H1 (cell line): ENCODE results near the gene FES. TPM values are rescaled to one million over a fixed set of nuclear protein-coding genes. Genes with fewer than 3 reads are reported as not detected.

ENCODE experiments used
- CTCF ChIA-PET: fragments of 300-600 bp; sonication (Branson Sonifier 250); formaldehyde crosslinking; loops from one replicate; lab custom pipeline; 2021; ENCODE audit not compliant: partially characterized antibody; lab: Charles Lee
- POLR2A ChIA-PET: fragments of 300-600 bp; sonication (Branson Sonifier 250); formaldehyde crosslinking; loops from one replicate; lab custom pipeline; 2021; ENCODE audit warnings: inconsistent platforms; ENCODE audit not compliant: partially characterized antibody; lab: Charles Lee
- DNase-seq, 2 experiments: peaks; one replicate each; pipeline versions ENCODE4 v3.0.0 to v3.0.0-alpha.2; 2010 to 2022; ENCODE audit warnings: low spot score in 2 of 2, low read depth in 1 of 2, mixed read lengths in 1 of 2
- FAIRE-seq: peaks from 2 replicates; lab custom pipeline; 2011; peaks lifted over from hg19 to GRCh38; lab: Jason Lieb, UNC
- H2AFZ ChIP-seq: 2 replicates; pipeline ENCODE4 v1.8.1; 2012; ENCODE audit warnings: low read length, inconsistent platforms
- H2AK5ac ChIP-seq: 2 replicates; pipeline ENCODE4 v1.6.1; 2013; ENCODE audit warnings: low read depth, low read length
- H2BK120ac ChIP-seq: replicated peaks from 2 replicates; pipeline ENCODE3; 2013; ENCODE audit warnings: low read depth, low read length, inconsistent platforms
- H2BK12ac ChIP-seq: 2 replicates; pipeline ENCODE4 v1.6.1; 2013; ENCODE audit warnings: low read depth, low read length
- H2BK15ac ChIP-seq: 2 replicates; pipeline ENCODE4 v1.6.1; 2013; ENCODE audit warnings: low read length
- H2BK20ac ChIP-seq: 2 replicates; pipeline ENCODE4 v1.6.1; 2013; ENCODE audit warnings: low read length
- H2BK5ac ChIP-seq: 2 replicates; pipeline ENCODE4 v1.6.1; 2013; ENCODE audit warnings: low read depth, low read length
- H3K14ac ChIP-seq: 2 replicates; pipeline ENCODE4 v1.6.1; 2013; ENCODE audit warnings: inconsistent platforms; ENCODE audit not compliant: insufficient read length
- H3K18ac ChIP-seq: 2 replicates; pipeline ENCODE4 v1.6.1; 2013; ENCODE audit warnings: low read length; ENCODE audit errors: extremely low read depth
- H3K23ac ChIP-seq: 2 replicates; pipeline ENCODE4 v1.6.1; 2013; ENCODE audit warnings: inconsistent platforms; ENCODE audit not compliant: insufficient read length
- H3K23me2 ChIP-seq: 2 replicates; pipeline ENCODE4 v1.6.1; 2013; ENCODE audit warnings: low read depth, low read length
- H3K27ac ChIP-seq: 2 replicates; pipeline ENCODE4 v1.6.1; 2011; ENCODE audit warnings: low read depth, low read length, inconsistent platforms
- H3K27me3 ChIP-seq, 4 experiments: replicated peaks in 1 of 4; 1 replicate in 1 of 4; 2 replicates in 3 of 4; pipeline versions ENCODE4 v1.6.1 to v1.8.1; 2011 to 2013; ENCODE audit warnings: low read length in 3 of 4, mild to moderate bottlenecking in 3 of 4, inconsistent platforms in 2 of 4, mixed read lengths in 2 of 4, moderate library complexity in 1 of 4; ENCODE audit not compliant: control insufficient read depth in 3 of 4, insufficient read depth in 3 of 4; ENCODE audit errors: extremely low read depth in 1 of 4
- H3K36me3 ChIP-seq, 4 experiments: 2 replicates each; pipeline versions ENCODE4 v1.6.1 to v1.8.1; 2011 to 2013; ENCODE audit warnings: mild to moderate bottlenecking in 4 of 4, low read length in 3 of 4, moderate library complexity in 2 of 4, control low read depth in 1 of 4, inconsistent platforms in 1 of 4; ENCODE audit not compliant: insufficient read depth in 4 of 4, control insufficient read depth in 2 of 4
- H3K4ac ChIP-seq: replicated peaks from 2 replicates; pipeline ENCODE3; 2013; ENCODE audit warnings: low read length, low read depth, mixed read lengths, inconsistent platforms; ENCODE audit not compliant: insufficient read length
- H3K4me1 ChIP-seq, 4 experiments: replicated peaks in 1 of 4; 1 replicate in 1 of 4; 2 replicates in 3 of 4; pipeline versions ENCODE4 v1.6.1 to v1.8.1; 2011 to 2013; ENCODE audit warnings: low read length in 3 of 4, inconsistent platforms in 2 of 4, mixed read lengths in 1 of 4; ENCODE audit not compliant: insufficient read depth in 4 of 4, control insufficient read depth in 3 of 4
- H3K4me2 ChIP-seq, 2 experiments: 2 replicates each; pipeline versions ENCODE4 v1.6.1 to v1.8.1; 2011 to 2013; ENCODE audit warnings: low read depth in 2 of 2, low read length in 2 of 2, control low read depth in 1 of 2, inconsistent platforms in 1 of 2, mild to moderate bottlenecking in 1 of 2; ENCODE audit not compliant: insufficient read depth in 1 of 2
- H3K4me3 ChIP-seq, 4 experiments: fragments of 200-600, 300-600 bp in 1 of 4; sonication (generic), shearing (Covaris generic), sonication (Bioruptor Twin) in 1 of 4; 2 replicates each; pipeline versions ENCODE4 v1.5.1 to v1.8.1; 2011 to 2016; ENCODE audit warnings: low read length in 4 of 4, low read depth in 3 of 4, control low read depth in 2 of 4, inconsistent platforms in 2 of 4, mild to moderate bottlenecking in 2 of 4, mixed read lengths in 1 of 4, moderate library complexity in 1 of 4; ENCODE audit not compliant: insufficient read depth in 2 of 4; ENCODE audit errors: extremely low read depth in 1 of 4
- H3K56ac ChIP-seq: replicated peaks from 2 replicates; pipeline ENCODE3; 2013; ENCODE audit warnings: low read depth, mild to moderate bottlenecking, mixed read lengths, low read length, inconsistent platforms; ENCODE audit not compliant: insufficient read length
- H3K79me1 ChIP-seq: 2 replicates; pipeline ENCODE4 v1.6.1; 2013; ENCODE audit warnings: low read depth, low read length, control low read depth
- H3K79me2 ChIP-seq, 2 experiments: 2 replicates each; pipeline versions ENCODE4 v1.6.1 to v1.8.1; 2012 to 2013; ENCODE audit warnings: low read length in 2 of 2, mild to moderate bottlenecking in 2 of 2, inconsistent platforms in 1 of 2; ENCODE audit not compliant: insufficient read depth in 2 of 2, control insufficient read depth in 1 of 2
- H3K9ac ChIP-seq, 4 experiments: replicated peaks in 1 of 4; 1 replicate in 1 of 4; 2 replicates in 3 of 4; pipeline versions ENCODE4 v1.6.1 to v1.8.1; 2011 to 2013; ENCODE audit warnings: low read depth in 3 of 4, low read length in 3 of 4, control low read depth in 2 of 4, mild to moderate bottlenecking in 2 of 4, moderate library complexity in 2 of 4, inconsistent platforms in 1 of 4; ENCODE audit errors: extremely low read depth in 1 of 4
- H3K9me3 ChIP-seq, 2 experiments: 2 replicates each; pipeline versions ENCODE4 v1.6.1 to v1.8.1; 2012 to 2013; ENCODE audit warnings: mild to moderate bottlenecking in 2 of 2, moderate library complexity in 2 of 2, control low read depth in 1 of 2, inconsistent platforms in 1 of 2, low read depth in 1 of 2, low read length in 1 of 2, mixed read lengths in 1 of 2; ENCODE audit not compliant: insufficient read depth in 2 of 2
- H4K20me1 ChIP-seq, 2 experiments: replicated peaks in 1 of 2; 2 replicates each; pipeline versions ENCODE3 to v1.8.1; 2011 to 2013; ENCODE audit warnings: inconsistent platforms in 2 of 2, low read length in 2 of 2, mild to moderate bottlenecking in 1 of 2; ENCODE audit not compliant: insufficient read depth in 2 of 2, control insufficient read depth in 1 of 2
- H4K5ac ChIP-seq: 2 replicates; pipeline ENCODE4 v1.6.1; 2013; ENCODE audit warnings: low read length, low read depth, mixed read lengths, inconsistent platforms; ENCODE audit not compliant: insufficient read length
- H4K8ac ChIP-seq: 2 replicates; pipeline ENCODE4 v1.8.0; 2013; ENCODE audit warnings: mild to moderate bottlenecking, moderate library complexity, low read length, inconsistent platforms; ENCODE audit not compliant: insufficient read depth; ENCODE audit errors: extremely low read depth
- H4K91ac ChIP-seq: replicated peaks from 2 replicates; pipeline ENCODE3; 2013; ENCODE audit warnings: low read length, mixed read lengths, inconsistent platforms; ENCODE audit not compliant: insufficient read length
- BACH1 ChIP-seq: IDR thresholded peaks from 2 replicates; pipeline ENCODE4 v1.6.1; 2012; ENCODE audit warnings: low read length, improper control_type of control experiment
- CBX8 ChIP-seq: fragments of 300-800, 300-1000 bp; sonication (generic); IDR thresholded peaks from 2 replicates; pipeline ENCODE4 v1.7.1; 2016; ENCODE audit warnings: low read depth, low read length, borderline replicate concordance
- CREB1 ChIP-seq: IDR thresholded peaks from 2 replicates; pipeline ENCODE4 v1.6.1; 2012; ENCODE audit warnings: inconsistent platforms
- EGR1 ChIP-seq: IDR thresholded peaks from 2 replicates; pipeline ENCODE4 v1.6.1; 2011; ENCODE audit warnings: low read depth, low read length, borderline replicate concordance
- EZH2 ChIP-seq: fragments of 200-600 bp; sonication (generic); IDR thresholded peaks from 2 replicates; pipeline ENCODE4 v1.7.1; 2012; ENCODE audit warnings: low read depth, mild to moderate bottlenecking, moderate library complexity, low read length, inconsistent platforms; ENCODE audit not compliant: severe bottlenecking
- GABPA ChIP-seq: IDR thresholded peaks from 2 replicates; pipeline ENCODE4 v1.6.1; 2011; ENCODE audit warnings: mild to moderate bottlenecking, low read length, moderate library complexity, borderline replicate concordance; ENCODE audit not compliant: insufficient read depth
- HDAC2 ChIP-seq, 2 experiments: fragments of 300-600 bp in 1 of 2; sonication (generic) in 1 of 2; IDR thresholded peaks; 2 replicates each; pipeline ENCODE4 v1.6.1; 2011 to 2012; ENCODE audit warnings: low read depth in 2 of 2, low read length in 2 of 2, mild to moderate bottlenecking in 2 of 2, moderate library complexity in 2 of 2, borderline replicate concordance in 1 of 2, inconsistent platforms in 1 of 2
- RFX5 ChIP-seq: IDR thresholded peaks from 2 replicates; pipeline ENCODE4 v1.6.1; 2011; ENCODE audit warnings: low read depth, low read length, improper control_type of control experiment, borderline replicate concordance
- SIN3A ChIP-seq, 2 experiments: IDR thresholded peaks in 1 of 2; conservative IDR thresholded peaks in 1 of 2; 2 replicates each; pipeline ENCODE4 v1.6.1; 2011 to 2012; ENCODE audit warnings: low read length in 2 of 2, improper control_type of control experiment in 1 of 2, low read depth in 1 of 2, mild to moderate bottlenecking in 1 of 2
- TAF7 ChIP-seq: optimal IDR thresholded peaks from 2 replicates; pipeline ENCODE3; 2011; ENCODE audit warnings: low read depth, mild to moderate bottlenecking, inconsistent platforms, low read length, moderate library complexity, borderline replicate concordance
- TCF12 ChIP-seq: IDR thresholded peaks from 2 replicates; pipeline ENCODE4 v1.6.1; 2011; ENCODE audit warnings: low read depth, mild to moderate bottlenecking, low read length
- ZNF274 ChIP-seq: IDR thresholded peaks from 2 replicates; pipeline ENCODE4 v1.7.0; 2012; ENCODE audit warnings: low read length, borderline replicate concordance; ENCODE audit errors: extremely low read depth
- polyA plus RNA-seq, 7 experiments: library from polyadenylated mRNA; depleted of rRNA in 3 of 7; stranded (reverse) in 5 of 7; unstranded in 2 of 7; fragments of >200 nt in 5 of 7; fragments of 200-250 nt in 2 of 7; gene quantifications; 1 replicate in 5 of 7; 2 replicates in 1 of 7; 4 replicates in 1 of 7; pipeline versions ENCODE4 v1.2.1 to v1.2.3, GENCODE V29; 2011 to 2013; ENCODE audit warnings: missing spikeins in 2 of 7, mixed read lengths in 2 of 7
- total RNA-seq: library from RNA; stranded (reverse); fragmentation: NEBNext Ultra II Directional; extraction: Animal tissue kit (Norgen Biotek cat#: 25700); gene quantifications from 2 replicates; pipeline ENCODE4 v1.2.1, GENCODE V29; 2021
- TF ChIP-seq, protein P1 (sequence below): IDR thresholded peaks from 2 replicates; pipeline ENCODE4 v1.6.1; 2012; ENCODE audit warnings: inconsistent platforms

The FES gene
- total and polyA plus RNA-seq, 2 of the 8 experiments (the other 6 are each of a cell fraction or from before 2014, with no cell fraction given) = 8.5 to 8.6 TPM

DNA sequence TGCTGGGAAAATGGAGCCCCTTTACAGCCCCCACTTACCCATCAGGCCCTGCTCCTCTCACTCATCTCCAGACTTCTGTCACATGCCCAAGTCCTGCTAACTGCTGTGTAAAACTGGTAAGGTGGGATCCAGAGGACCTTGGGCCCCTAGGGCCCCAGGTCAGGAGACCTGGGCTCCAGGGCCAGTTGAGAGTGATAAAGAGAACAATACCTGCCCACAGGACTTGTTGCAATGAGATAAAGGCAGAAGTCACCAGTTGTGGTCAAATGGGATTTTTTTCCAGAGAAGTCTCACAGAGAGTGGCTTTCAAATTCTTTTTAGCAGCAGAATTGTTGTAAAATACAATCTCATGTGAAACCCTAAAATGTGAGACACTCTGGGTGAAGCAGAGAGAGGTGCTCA lies 15.2 kb upstream of the FES start:
- no peak overlapping the region for H2BK15ac ChIP-seq
- H3K18ac ChIP-seq = peak overlapping the region; percentile 73
- H3K79me2 ChIP-seq = peaks cover 0 to 5% of the 10 kb centered on the region in 2 experiments; a peak in 2 of 4 replicates
- H4K20me1 ChIP-seq = no peaks in the 10 kb centered on the region
- FAIRE-seq = no peak
- H3K27me3 ChIP-seq = no peaks in the 10 kb centered on the region
- H3K4ac ChIP-seq = no peak overlapping the region
- peak overlapping the region; percentile 46; the same call in 1 of the 2 replicates for H2BK5ac ChIP-seq
- H4K91ac ChIP-seq = peak overlapping the region; percentile 68
- no peak overlapping the region for H3K4me3 ChIP-seq
- H2BK120ac ChIP-seq = peak overlapping the region; percentile 5
- H3K23ac ChIP-seq = no peak overlapping the region
- peaks cover 21 to 43% (median 27%) of the 10 kb centered on the region in 4 experiments for H3K4me1 ChIP-seq
- peak overlapping the region; percentile 18 for H4K5ac ChIP-seq
- H3K36me3 ChIP-seq = no peaks in the 10 kb centered on the region
- H3K27ac ChIP-seq = no peak overlapping the region
- H2AK5ac ChIP-seq = no peak overlapping the region
- ChIA-PET CTCF (interaction anchor here (1.0 to 3.2 kb wide), 5 partner anchors 17 to 63 kb away, joined by 3 to 19 read pairs (median 4); partner anchors contain the start of gene HDDC3), POLR2A (interaction anchor here (1.0 to 2.1 kb wide), 3 partner anchors 10 to 29 kb away, joined by 3 to 11 read pairs (median 10); partner anchors contain the start of gene FES)
- no peak overlapping the region for H2AFZ ChIP-seq
- peak overlapping the region; percentile 83; the same call in 1 of the 2 replicates for H2BK12ac ChIP-seq
- H3K56ac ChIP-seq = no peak overlapping the region
- H3K79me1 ChIP-seq = 0 out of 2 replicates have a peak, but pooled peaks cover 2% of the 10 kb centered on the region
- no peak overlapping the region for H4K8ac ChIP-seq
- no peak for DNase-seq
- no peak overlapping the region; the same call in 1 of the 2 replicates for H2BK20ac ChIP-seq
- no peak overlapping the region for H3K14ac ChIP-seq
- H3K23me2 ChIP-seq = peaks cover 3% of the 10 kb centered on the region; the same call in 1 of the 2 replicates
- no peaks in the 10 kb centered on the region for H3K9me3 ChIP-seq
- peak overlapping the region; percentile 29 to 72; a peak in 2 of 4 replicates for H3K4me2 ChIP-seq
- peak overlapping the region in 1 of 4 experiments; percentile 8; a peak in 1 of 7 replicates for H3K9ac ChIP-seq
- TF ChIP-seq CREB1 (no peak), GABPA (no peak), SIN3A (conservative IDR thresholded peaks at IDR 0.05 in 1 of 2, IDR thresholded peaks at IDR 0.05 in 1 of 2; ENCODE audit: low read depth in 1 of 2, low read length in 2 of 2) (no peak), TAF7 (no peak), TCF12 (no peak), HDAC2 (IDR thresholded peaks at IDR 0.05; ENCODE audit: borderline replicate concordance in 1 of 2, low read depth in 2 of 2, low read length in 2 of 2) (no peak), EZH2 (no peak), RFX5 (no peak), ZNF274 (no peak), EGR1 (no peak), BACH1 (no peak), CBX8 (no peak)
- TF ChIP-seq, protein P1, sequence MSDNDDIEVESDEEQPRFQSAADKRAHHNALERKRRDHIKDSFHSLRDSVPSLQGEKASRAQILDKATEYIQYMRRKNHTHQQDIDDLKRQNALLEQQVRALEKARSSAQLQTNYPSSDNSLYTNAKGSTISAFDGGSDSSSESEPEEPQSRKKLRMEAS = no peak
